Measurements from ENCODE around the gene KLHL28.
"Not testable (repeated sequence)": the region's sequence is repeated elsewhere in the genome, so short reads cannot be mapped to it uniquely, and the experiment has no call there.

The KLHL28 gene

DNA sequence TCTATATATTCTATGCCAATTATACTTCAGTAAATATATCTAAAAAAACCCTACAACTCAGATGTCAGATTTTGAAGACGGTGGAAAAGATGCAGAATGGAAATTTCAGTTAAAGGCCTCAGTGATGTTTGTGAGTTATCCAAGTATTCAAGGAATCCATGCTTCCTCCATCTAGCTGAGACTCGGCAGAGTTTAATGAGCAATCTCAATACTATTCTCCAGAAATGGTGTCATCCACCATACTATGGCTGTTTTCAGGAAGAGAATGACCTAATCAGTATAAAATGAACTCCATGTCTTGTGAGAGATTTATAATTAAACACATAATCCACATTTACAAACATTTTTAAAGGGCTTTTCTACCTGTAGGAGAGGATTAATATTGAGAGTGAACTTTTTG, 66.0 kb downstream of the KLHL28 start:
- DNase-seq: no peak

DNA sequence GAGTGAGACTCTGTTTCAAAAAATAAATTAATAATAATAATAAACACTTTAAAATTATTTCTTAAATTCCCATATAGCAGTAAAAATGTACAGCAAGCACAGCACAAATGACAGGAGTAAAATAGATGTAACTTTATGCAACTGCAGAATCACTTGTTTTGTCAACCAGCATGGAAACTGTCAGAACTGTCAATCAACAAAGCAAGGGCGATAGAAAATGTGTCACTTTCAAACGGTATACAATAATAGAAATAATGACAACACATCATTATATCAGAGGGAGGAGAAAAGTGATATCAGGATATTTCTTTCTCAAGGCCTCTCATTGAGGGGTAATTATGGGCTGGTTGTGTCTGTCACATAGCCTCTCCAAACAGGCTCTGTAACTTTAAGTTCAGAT, 68.2 kb downstream of the KLHL28 start:
- DNase-seq: no peak

DNA sequence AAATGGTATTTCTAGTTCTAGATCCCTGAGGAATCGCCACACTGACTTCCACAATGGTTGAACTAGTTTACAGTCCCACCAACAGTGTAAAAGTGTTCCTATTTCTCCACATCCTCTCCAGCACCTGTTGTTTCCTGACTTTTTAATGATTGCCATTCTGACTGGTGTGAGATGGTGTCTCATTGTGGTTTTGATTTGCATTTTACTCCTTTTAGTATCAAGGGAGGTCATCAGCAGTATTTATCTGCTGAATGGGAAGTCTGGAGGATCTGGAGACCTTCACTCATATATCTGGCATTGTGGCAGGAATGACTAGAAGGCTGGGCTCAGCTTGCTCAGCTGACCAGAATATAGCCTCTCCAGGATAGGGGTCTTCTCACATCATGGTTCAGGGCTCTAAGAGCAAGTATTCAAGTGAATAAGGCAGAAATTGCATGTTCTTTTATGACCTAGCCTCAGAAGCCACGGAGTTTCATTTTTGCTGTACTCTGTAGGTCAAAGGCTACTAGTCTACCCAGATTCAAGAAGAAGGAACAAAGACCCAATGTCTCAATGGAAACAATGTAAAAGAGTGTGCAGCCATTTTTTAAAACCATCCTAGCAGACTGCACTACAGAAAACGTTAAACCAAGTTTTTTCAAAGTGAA, 69.9 kb downstream of the KLHL28 start:
- DNase-seq: not testable (repeated sequence)

DNA sequence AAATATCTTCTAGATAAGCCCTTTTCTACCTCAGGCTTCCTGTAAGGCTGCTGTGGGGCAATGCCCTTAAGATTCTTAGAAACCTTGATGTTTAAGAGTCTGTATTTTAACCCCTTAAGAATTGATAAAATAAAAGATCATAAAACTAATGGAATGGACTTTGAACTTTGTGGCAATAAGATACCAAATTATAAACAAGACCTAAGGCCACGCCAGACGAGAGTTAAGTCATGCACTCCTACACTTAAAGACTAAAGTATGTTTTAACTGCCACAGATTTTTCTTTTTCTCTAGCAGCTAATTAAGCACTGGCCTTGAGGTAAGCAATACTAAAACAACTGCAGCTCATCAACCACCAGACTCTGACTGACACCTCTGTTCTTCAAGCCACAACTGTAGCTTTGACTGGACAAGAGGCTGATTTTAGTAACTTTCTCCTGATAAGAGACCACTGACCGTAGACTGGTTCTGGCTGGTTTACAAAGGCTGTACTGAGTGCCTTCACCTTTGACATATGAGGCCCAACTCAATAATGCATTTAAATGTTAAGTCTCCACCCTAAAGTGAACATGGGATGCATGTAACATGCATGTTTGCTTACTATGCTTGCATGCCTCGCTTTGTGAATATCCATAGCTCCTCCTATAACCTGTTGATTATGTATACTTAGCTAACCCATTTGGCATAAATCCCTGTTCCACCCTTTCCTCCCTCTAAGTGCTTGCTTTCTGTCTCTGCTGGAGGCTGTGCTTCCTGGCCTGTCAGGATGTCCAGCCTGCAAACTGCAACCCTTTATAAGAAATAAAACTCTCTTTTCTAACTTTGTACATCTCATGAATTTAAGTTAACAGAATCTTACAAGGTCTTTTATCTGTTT, 71.9 kb downstream of the KLHL28 start:
- DNase-seq: no peak

DNA sequence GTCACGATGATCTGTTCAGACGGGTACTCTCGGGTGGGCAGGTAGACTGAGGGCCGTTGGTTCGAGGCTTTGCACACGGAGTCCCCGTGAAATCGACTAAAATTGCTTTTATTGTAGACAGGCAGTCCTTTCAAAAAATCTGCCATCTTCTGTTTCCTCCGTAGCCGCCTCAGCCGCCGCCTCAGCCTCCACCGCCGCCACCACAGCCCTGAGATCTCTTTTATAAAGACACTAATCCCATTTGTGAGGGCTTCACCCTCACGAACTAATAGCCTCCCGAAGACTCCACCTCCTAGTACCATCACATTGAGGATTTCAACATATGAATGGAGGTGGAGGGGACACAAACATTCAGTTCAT, 74.2 kb downstream of the KLHL28 start:
- DNase-seq: no peak

DNA sequence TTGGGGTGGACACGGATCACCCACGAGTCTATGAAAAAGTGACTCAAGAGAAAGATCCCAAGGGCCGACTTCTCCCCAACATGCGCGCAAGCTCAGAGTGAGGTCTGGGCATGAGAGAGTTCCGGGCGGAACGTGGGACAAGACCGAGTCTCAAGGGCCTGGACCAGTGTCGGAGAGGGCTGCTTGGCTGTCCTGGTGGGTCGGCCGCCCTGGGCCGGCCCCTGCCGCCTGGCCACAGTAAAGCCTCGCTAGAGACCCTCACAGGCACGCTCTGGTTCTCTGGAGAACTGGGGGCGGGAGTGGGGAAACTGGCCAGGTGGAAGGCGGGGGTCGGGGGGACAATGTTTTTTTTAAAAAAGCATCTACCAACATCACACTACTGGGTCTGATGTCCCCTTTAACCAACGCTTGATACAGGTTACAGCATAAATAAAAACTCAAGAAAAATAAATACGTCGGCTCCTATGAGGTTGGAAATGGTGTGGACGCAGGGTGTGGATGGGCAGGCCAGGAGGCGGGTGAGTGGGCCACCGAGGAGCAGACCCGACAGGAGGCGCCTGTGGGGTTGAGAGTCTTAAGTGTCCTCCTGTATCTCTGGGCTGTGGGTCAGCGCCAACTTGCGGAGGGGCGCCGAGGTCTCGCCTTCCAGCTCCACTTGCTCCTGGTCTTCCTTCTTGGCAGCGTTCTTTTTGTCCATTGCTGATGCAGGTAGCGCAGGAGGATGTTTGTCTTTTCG, 74.7 kb downstream of the KLHL28 start:
- DNase-seq: no peak

DNA sequence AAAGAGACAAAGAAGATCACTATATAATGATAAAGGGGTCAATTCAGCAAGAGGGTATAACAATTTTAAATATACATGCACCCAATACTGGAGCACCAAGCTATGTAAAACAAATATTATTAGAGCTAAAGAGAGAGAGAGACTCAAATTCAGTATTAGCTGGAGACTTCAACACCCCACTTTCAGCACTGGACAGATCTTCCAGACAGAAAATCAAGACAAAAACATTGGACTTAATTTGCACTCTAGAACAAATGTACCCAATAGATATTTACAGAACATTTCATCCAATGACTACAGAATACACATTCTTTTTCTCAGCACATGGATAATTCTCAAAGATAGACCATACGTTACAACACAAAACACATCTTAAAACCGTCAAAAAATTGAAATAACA, 81.0 kb downstream of the KLHL28 start:
- DNase-seq: no peak

Data from SHP77 treated with DMSO at 0.1 percent for 48 hours (cell line).